Left lung (tissue), 10 donors: Measurements from ENCODE around the gene NCOA1. TPM values are rescaled to one million over a fixed set of nuclear protein-coding genes. Genes with fewer than 3 reads are reported as not detected.
A peak's percentile ranks its signal among the peaks of the same experiment; 100 is the strongest.

Experiments used
- ATAC-seq: fragments of 200-7000 bp; cut with Tn5 transposase; one replicate; pipeline ENCODE4 v1.9.1; 2020; ENCODE audit warnings: moderate library complexity
- DNase-seq, 4 donors: peaks; one replicate each; pipeline ENCODE4 v3.0.0-alpha.2; 2013 to 2020
- H3K27ac ChIP-seq, 2 donors: fragments of 200-600 bp; sonication (generic) in 1 of 2; one replicate each; pipeline versions ENCODE4 v1.5.0 to v1.8.0; 2020 to 2021
- H3K27me3 ChIP-seq, 2 donors: fragments of 200-600 bp; sonication (generic) in 1 of 2; one replicate each; pipeline versions ENCODE4 v1.5.0 to v1.8.0; 2020 to 2021
- H3K36me3 ChIP-seq, 2 donors: fragments of 200-600 bp; sonication (generic) in 1 of 2; one replicate each; pipeline versions ENCODE4 v1.5.0 to v1.8.0; 2020 to 2021
- H3K4me1 ChIP-seq, 2 donors: fragments of 200-600 bp; one replicate each; pipeline ENCODE4 v1.8.0; 2021
- H3K4me3 ChIP-seq, 2 donors: fragments of 200-600 bp; sonication (generic) in 1 of 2; one replicate each; pipeline versions ENCODE4 v1.5.0 to v1.8.0; 2020 to 2021; ENCODE audit warnings: mild to moderate bottlenecking in 1 of 2
- H3K9me3 ChIP-seq, 2 donors: fragments of 200-600 bp; sonication (generic) in 1 of 2; one replicate each; pipeline versions ENCODE4 v1.5.0 to v1.8.0; 2020 to 2021
- intact Hi-C, 2 donors: fragments of 100-400 bp; cut with DNase I; formaldehyde crosslinking; loops; one replicate each; pipeline versions ENCODE4 v1.11.2 to v1.14.2; 2022
- polyA plus RNA-seq, 6 donors: library from polyadenylated mRNA; unstranded; fragments of 120-200 nt; gene quantifications; one replicate each; pipeline ENCODE4 v1.2.1, GENCODE V29; 2013; ENCODE audit not compliant: insufficient read length in 6 of 6
- total RNA-seq, 2 donors: library from RNA; stranded (reverse); fragmentation: NEBNext Ultra II Directional; extraction: Animal tissue kit (Norgen Biotek cat#: 25700); gene quantifications; one replicate each; pipeline ENCODE4 v1.2.1, GENCODE V29; 2021
- TF ChIP-seq, protein P1 (sequence below), 2 donors: fragments of 200-600 bp; sonication (generic) in 1 of 2; IDR thresholded peaks; one replicate each; pipeline versions ENCODE4 v1.5.0 to v1.8.0; 2021; ENCODE audit warnings: antibody characterized with exemption in 2 of 2
- donor health status: DM: no; HTN: yes; CAD: no.
- donor health status: DM: no; HTN: no; CAD: no.

NCOA1 gene
- total and polyA plus RNA-seq, 8 donors: 32.6 to 65.3 (median 59.7) TPM

GRCh38 chr2:24652265-24653182 is 161.5 kb downstream of the NCOA1 start:
- H3K4me3 ChIP-seq: no peak overlapping the region
- H3K4me1 ChIP-seq: peaks cover 0 to 21% of the 10 kb centered on the region in 2 donors
- no peaks in the 10 kb centered on the region for H3K36me3 ChIP-seq
- DNase-seq (peak in 2 of 4 donors; percentile 34 to 48), ATAC-seq (no peak)
- TF ChIP-seq, protein P1, sequence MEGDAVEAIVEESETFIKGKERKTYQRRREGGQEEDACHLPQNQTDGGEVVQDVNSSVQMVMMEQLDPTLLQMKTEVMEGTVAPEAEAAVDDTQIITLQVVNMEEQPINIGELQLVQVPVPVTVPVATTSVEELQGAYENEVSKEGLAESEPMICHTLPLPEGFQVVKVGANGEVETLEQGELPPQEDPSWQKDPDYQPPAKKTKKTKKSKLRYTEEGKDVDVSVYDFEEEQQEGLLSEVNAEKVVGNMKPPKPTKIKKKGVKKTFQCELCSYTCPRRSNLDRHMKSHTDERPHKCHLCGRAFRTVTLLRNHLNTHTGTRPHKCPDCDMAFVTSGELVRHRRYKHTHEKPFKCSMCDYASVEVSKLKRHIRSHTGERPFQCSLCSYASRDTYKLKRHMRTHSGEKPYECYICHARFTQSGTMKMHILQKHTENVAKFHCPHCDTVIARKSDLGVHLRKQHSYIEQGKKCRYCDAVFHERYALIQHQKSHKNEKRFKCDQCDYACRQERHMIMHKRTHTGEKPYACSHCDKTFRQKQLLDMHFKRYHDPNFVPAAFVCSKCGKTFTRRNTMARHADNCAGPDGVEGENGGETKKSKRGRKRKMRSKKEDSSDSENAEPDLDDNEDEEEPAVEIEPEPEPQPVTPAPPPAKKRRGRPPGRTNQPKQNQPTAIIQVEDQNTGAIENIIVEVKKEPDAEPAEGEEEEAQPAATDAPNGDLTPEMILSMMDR (IDR thresholded peaks at IDR 0.05): no peak
- H3K27ac ChIP-seq: peak overlapping the region in 1 of 2 donors; percentile 71
- no peaks in the 10 kb centered on the region for H3K9me3 ChIP-seq
- H3K27me3 ChIP-seq: no peaks in the 10 kb centered on the region
- intact Hi-C loops: no loop called here

DNA sequence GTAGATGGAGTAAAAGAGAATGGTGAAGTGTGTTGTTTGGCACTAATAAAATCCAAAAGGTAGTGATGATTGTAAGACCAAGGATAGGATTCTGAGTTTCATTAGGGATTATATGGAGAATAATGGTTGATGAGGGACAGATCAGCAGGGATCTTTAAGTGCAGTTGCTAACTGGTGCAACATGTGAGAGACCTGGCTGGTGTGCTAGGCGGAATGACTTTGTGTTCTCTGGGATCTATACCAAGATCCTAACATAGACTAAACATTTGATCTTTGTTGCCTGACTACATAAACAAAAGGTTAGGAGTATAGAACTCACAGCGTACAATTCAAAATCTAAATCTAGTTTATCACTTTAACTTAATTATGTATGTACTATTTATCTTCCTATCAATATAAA is 166.8 kb downstream of the NCOA1 start:
- Histone ChIP-seq H3K36me3 (peaks cover 0 to 10% of the 10 kb centered on the region in 2 donors), H3K4me1 (peaks cover 0 to 12% of the 10 kb centered on the region in 2 donors), H3K9me3 (no peaks in the 10 kb centered on the region), H3K4me3 (no peak overlapping the region), H3K27me3 (no peaks in the 10 kb centered on the region), H3K27ac (no peak overlapping the region)
- DNase-seq (peak in 1 of 4 donors; percentile 16), ATAC-seq (no peak)
- intact Hi-C loops: no loop called here
- TF ChIP-seq, protein P1 (IDR thresholded peaks at IDR 0.05): no peak

- Histone ChIP-seq H3K4me3 (no peak overlapping the region), H3K4me1 (peaks cover 0 to 4% of the 10 kb centered on the region in 2 donors), H3K9me3 (no peaks in the 10 kb centered on the region), H3K27ac (no peak overlapping the region), H3K36me3 (peaks cover 0 to 10% of the 10 kb centered on the region in 2 donors), H3K27me3 (no peaks in the 10 kb centered on the region)
- TF ChIP-seq, protein P1 (IDR thresholded peaks at IDR 0.05): no peak
- intact Hi-C loops: no loop called here
- ATAC-seq: peak; percentile 72
- no peak for DNase-seq
These were observed 167.6 kb downstream of the NCOA1 start for GRCh38 chr2:24658531-24659202.

GRCh38 chr2:24659862-24660261 is 168.8 kb downstream of the NCOA1 start:
- DNase-seq: no peak
- Histone ChIP-seq H3K36me3 (peaks cover 0 to 10% of the 10 kb centered on the region in 2 donors), H3K27ac (no peak overlapping the region), H3K27me3 (no peaks in the 10 kb centered on the region), H3K9me3 (no peaks in the 10 kb centered on the region), H3K4me3 (no peak overlapping the region), H3K4me1 (no peaks in the 10 kb centered on the region)
- intact Hi-C loops: no loop called here
- ATAC-seq: no peak
- TF ChIP-seq, protein P1 (IDR thresholded peaks at IDR 0.05): no peak

GRCh38 chr2:24667542-24667941 is 176.5 kb downstream of the NCOA1 start:
- Histone ChIP-seq H3K9me3 (no peaks in the 10 kb centered on the region), H3K27me3 (no peaks in the 10 kb centered on the region), H3K27ac (no peak overlapping the region), H3K4me1 (no peaks in the 10 kb centered on the region), H3K36me3 (no peaks in the 10 kb centered on the region), H3K4me3 (no peak overlapping the region)
- intact Hi-C loops: no loop called here
- ATAC-seq: no peak
- TF ChIP-seq, protein P1 (IDR thresholded peaks at IDR 0.05): no peak
- DNase-seq: no peak
